Measurements from ENCODE around the gene FBXO31. TPM values are rescaled to one million over a fixed set of nuclear protein-coding genes. Genes with fewer than 3 reads are reported as not detected.

Gene FBXO31
- total RNA-seq, result 100 to 1,000 TPM in 1 of 2 donors, 10 to 100 TPM in 1; 57.9 to 161 TPM

DNA sequence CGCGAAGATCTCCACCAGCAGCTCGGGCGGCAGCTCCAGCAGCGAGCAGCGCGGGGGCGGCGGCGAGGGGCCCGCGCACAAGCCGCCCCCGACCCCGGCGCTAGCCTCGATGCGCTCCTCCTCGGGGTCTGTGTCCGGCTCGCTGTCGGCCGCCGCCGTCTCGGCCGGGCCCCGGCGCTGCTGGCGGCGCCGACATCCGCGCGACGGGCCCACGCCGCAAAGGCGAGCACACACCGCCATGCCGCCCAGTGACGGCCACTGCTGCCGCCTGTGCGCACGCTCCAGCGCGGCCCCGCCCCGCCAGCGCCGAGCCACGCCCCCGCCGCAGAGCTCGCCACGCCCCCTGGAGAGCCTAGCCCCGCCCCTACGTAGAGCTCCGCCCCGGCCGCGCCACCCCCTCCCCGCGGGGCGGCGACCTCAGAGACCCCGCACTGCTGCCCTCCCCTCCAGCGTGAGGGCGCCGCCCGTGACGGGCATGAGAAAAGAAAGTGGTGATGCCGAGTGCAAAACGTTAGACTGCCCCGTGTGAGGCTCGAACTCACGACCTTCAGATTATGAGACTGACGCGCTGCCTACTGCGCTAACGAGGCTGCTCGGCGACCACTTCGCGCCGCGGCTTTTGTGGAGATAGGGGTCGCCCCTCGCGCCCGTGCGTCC, at the start of gene FBXO31:
Gene FBXO31 (minus strand): TSS at position 272 of the 657 bp plus-strand sequence. CDS start 32 bp downstream, at position 240.
- peak; percentile 53 for ATAC-seq (ENCODE audit: insufficient number of reproducible peaks, low FRiP score, low read depth)
- Histone ChIP-seq H3K4me3 (peak within 1 kb of the TSS; percentile 82), H3K27me3 (replicated peaks; ENCODE audit: insufficient read depth) (no peaks in the 10 kb centered on the region), H3K9me3 (no peaks in the 10 kb centered on the region), H3K4me1 (ENCODE audit: control insufficient read depth in 1 of 2, low read depth in 2 of 2) (peaks cover 20 to 52% of the 10 kb centered on the region in 2 donors), H3K36me3 (no peaks in the 10 kb centered on the region), H3K27ac (peak within 1 kb of the TSS; percentile 84 to 90)
- DNase-seq (ENCODE audit: low spot score), result peak; percentile 47
- TF ChIP-seq, protein P1, sequence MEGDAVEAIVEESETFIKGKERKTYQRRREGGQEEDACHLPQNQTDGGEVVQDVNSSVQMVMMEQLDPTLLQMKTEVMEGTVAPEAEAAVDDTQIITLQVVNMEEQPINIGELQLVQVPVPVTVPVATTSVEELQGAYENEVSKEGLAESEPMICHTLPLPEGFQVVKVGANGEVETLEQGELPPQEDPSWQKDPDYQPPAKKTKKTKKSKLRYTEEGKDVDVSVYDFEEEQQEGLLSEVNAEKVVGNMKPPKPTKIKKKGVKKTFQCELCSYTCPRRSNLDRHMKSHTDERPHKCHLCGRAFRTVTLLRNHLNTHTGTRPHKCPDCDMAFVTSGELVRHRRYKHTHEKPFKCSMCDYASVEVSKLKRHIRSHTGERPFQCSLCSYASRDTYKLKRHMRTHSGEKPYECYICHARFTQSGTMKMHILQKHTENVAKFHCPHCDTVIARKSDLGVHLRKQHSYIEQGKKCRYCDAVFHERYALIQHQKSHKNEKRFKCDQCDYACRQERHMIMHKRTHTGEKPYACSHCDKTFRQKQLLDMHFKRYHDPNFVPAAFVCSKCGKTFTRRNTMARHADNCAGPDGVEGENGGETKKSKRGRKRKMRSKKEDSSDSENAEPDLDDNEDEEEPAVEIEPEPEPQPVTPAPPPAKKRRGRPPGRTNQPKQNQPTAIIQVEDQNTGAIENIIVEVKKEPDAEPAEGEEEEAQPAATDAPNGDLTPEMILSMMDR (IDR thresholded peaks at IDR 0.05), result no peak

- H3K36me3 ChIP-seq, result no peaks in the 10 kb centered on the region
- no peak overlapping the region for H3K27ac ChIP-seq
- peaks cover 14 to 26% of the 10 kb centered on the region in 2 donors for H3K4me1 ChIP-seq (ENCODE audit: control insufficient read depth in 1 of 2, low read depth in 2 of 2)
- H3K27me3 ChIP-seq (replicated peaks; ENCODE audit: insufficient read depth), result no peaks in the 10 kb centered on the region
- no peaks in the 10 kb centered on the region for H3K9me3 ChIP-seq
- DNase-seq (ENCODE audit: low spot score) (no peak), ATAC-seq (ENCODE audit: insufficient number of reproducible peaks, low FRiP score, low read depth) (no peak)
- TF ChIP-seq, protein P1 (IDR thresholded peaks at IDR 0.05), result no peak
- H3K4me3 ChIP-seq, result no peak overlapping the region
Observed at GRCh38 chr16:87432330-87432915, 48.8 kb upstream of the FBXO31 start.

GRCh38 chr16:87431926-87432325, 48.4 kb upstream of the FBXO31 start:
- DNase-seq (ENCODE audit: low spot score) (no peak), ATAC-seq (ENCODE audit: insufficient number of reproducible peaks, low FRiP score, low read depth) (no peak)
- TF ChIP-seq, protein P1 (IDR thresholded peaks at IDR 0.05), result no peak
- Histone ChIP-seq H3K9me3 (no peaks in the 10 kb centered on the region), H3K4me1 (ENCODE audit: control insufficient read depth in 1 of 2, low read depth in 2 of 2) (peaks cover 14 to 21% of the 10 kb centered on the region in 2 donors), H3K36me3 (no peaks in the 10 kb centered on the region), H3K27me3 (replicated peaks; ENCODE audit: insufficient read depth) (no peaks in the 10 kb centered on the region), H3K4me3 (no peak overlapping the region), H3K27ac (no peak overlapping the region)

DNA sequence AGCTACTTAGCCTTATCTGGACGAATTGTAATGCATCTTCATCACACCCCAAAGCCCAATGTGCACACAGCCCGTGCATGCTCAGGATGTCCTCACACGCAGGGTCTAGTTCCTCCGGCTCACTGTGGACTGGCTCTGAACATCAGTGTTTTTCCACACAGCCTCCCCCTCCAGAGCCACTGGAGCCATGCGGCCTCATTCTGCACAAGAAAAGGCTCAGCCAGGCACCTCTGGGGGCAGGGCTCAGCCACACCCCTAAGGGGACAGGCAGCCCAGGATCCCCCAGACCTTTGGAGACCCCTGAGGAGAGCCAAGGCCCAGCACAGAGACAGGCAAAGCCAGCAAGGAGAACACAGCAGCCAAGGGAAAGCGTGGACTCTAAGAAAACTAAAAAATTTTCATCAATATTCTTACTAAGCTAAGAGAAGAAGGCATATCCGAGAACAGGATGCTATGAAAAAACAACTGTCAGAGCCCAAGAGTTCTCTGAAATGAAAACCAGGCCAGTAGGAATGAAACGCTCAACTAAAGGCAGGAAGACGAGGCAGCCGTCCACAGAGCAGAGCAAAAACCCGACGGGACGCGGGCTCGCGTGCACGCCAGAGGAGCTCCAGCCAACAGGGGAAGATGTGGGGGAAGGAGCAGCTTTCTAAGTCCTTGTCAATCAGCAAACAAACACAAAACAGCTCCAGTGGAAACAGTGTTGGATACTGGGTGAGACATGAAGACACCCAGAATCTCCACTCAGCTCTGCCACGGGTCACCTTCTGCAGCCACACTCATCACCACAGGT, 43.0 kb upstream of the FBXO31 start:
- H3K36me3 ChIP-seq, result peaks cover 16% of the 10 kb centered on the region
- TF ChIP-seq, protein P1 (IDR thresholded peaks at IDR 0.05), result no peak
- no peaks in the 10 kb centered on the region for H3K4me1 ChIP-seq (ENCODE audit: control insufficient read depth in 1 of 2, low read depth in 2 of 2)
- ATAC-seq (ENCODE audit: insufficient number of reproducible peaks, low FRiP score, low read depth), result no peak
- DNase-seq (ENCODE audit: low spot score), result no peak
- H3K9me3 ChIP-seq, result no peaks in the 10 kb centered on the region
- no peak overlapping the region for H3K27ac ChIP-seq
- no peaks in the 10 kb centered on the region for H3K27me3 ChIP-seq (replicated peaks; ENCODE audit: insufficient read depth)
- no peak overlapping the region for H3K4me3 ChIP-seq

GRCh38 chr16:87425941-87426340, 42.4 kb upstream of the FBXO31 start:
- H3K4me1 ChIP-seq (ENCODE audit: control insufficient read depth in 1 of 2, low read depth in 2 of 2), result no peaks in the 10 kb centered on the region
- no peak overlapping the region for H3K4me3 ChIP-seq
- H3K27ac ChIP-seq, result no peak overlapping the region
- ATAC-seq (ENCODE audit: insufficient number of reproducible peaks, low FRiP score, low read depth) (no peak), DNase-seq (ENCODE audit: low spot score) (no peak)
- TF ChIP-seq, protein P1 (IDR thresholded peaks at IDR 0.05), result no peak
- H3K27me3 ChIP-seq (replicated peaks; ENCODE audit: insufficient read depth), result no peaks in the 10 kb centered on the region
- peaks cover 16% of the 10 kb centered on the region for H3K36me3 ChIP-seq
- H3K9me3 ChIP-seq, result no peaks in the 10 kb centered on the region

All from thoracic aorta (tissue), 2 donors.